ENCODE measurements around the gene BCL11A.

The BCL11A gene

DNA sequence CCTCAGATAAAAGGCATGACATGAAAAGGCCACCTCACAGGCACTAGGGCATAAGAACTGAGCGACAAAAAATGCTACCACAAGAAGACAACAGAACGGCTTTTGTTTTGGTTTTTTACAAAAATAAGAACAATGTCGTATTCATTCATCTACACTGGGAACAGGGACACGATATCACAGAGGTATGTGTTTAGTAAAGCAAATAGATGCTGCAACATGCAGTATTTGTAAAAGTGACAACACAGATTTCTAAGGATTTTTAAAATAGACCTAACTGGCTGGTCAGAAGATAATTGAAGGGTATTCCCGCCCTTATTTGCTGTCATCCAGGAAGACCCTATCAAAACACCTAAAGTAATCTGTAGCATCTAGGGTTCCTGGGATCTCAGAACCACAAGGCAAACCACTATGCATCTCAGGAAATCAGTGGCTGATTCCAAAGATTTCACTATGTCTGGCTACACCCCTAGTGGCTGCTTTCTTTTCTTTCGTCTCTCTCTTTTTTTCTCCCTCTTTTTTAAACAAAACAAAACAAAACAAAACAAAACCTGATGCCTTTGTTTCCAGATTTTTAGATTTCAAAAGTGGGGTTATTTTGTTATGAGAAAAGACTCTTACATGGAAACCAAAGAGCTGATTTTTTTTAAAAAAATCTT lies 97.2 kb downstream of the BCL11A start:
- no peak for DNase-seq

DNA sequence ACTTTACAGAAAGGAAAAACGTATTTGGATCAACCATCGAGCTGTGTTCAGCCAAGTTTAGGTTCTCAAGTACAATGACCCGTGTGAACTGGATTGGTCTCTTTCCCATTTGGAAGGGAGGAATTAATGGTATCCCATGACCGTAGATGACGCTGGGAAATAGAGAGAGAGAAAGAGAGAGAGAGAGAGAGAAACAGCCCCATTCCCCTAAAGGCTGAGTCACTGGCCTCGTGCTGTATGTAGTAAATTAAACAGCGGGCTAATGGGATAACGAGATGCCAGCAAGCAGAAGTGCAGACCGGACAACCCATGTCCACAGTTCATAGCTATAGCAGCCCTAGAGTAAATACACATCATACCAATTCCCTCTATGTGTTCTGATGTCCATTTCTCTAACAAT lies 99.6 kb downstream of the BCL11A start:
- no peak for DNase-seq

DNA sequence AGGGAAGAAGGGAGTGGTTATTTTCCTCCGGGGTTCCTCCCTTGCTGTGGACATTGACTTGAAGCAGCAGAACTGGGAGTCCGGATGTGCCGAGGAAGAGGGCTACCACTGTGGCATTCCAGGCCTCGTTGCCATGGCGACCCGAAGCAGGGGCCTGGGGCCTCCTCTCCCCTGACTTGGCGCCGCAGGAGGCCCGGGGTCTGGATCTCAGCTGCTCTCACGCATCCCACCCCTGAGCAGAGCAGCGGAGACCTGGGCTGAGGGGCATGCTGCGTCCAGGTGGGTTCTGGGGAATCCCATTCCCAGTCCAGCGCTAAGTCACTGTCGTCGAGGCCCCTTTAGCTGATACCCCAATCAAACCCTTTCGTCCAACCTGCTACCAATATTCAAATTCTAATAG lies 100.2 kb downstream of the BCL11A start:
- DNase-seq = no peak

DNA sequence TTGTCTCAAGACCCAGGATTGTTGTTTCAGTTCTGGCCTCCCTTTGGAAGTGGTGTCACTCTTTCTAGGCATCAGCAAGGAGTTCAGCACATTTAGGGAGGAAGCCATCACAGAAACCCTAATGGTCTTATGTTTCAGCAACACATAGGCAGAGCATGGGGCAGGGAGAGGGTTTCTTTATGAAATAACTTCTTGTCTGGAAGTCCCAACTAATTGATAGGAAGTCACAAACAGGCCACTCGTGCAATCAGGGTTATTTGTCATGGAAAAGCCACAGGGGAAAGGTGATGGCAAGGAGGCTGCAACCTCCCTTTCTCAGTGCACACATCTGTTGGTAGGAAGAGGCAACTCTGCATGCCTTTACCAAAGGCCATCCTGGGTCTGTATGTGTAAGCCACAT lies 103.0 kb downstream of the BCL11A start:
- no peak for DNase-seq

DNA sequence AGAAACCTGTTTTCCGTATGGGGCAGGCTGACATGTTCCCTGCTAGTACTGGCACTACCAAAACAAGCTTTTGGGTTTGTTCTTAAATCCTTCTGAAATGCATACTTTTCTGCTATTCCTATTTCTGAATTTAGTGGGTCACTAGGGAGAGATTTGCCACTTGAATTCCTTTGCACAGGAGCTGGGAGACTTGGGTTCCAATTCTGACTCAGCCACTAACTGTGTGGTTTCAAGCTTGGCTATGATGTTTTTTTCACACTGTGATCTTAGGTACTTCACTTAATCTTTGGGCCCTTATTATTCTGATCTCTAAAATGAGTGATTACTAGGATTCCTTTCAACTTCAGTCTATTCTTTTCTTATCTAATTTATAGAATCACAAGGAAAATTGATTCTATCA lies 105.5 kb downstream of the BCL11A start:
- DNase-seq = no peak

DNA sequence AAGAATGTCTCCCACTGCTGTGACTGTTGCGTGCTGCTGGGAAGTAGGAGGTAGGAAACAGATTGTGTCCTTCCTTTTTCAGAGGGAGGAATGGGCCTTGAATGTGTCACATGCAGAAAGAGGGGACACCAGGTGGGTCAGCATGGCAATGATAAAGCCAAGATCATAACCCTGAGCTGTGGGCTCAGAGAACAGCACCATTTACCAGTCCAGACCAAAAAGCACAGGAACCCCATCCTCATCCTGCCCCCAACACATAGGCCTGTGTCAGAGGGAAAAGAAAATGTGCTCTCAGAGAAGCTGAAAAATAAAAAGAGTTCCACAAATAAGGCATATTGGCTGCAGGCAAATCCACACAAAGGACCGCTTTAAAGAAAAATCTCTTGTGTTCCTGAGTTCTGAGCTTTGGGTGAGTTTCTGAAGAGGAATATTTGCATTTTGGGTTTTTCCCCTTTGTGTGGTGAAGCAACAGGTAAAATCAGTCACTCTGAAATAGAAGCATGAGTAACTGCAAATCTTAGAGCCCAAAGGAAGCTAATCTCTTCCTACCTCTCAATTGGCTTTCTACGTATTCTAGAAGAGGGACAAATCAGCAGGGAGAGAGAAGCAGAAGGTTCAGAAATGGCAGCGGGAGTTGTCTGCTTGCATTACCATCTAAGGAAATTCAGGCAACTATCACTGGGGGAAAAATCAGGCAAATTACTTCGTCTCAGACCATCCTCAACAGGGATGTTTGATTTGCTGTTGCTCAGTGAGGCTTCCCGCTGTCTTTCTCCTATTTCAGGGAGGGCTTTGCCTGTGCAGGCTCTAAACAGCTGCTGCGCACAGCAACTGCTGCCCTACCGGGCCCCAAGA lies 106.8 kb downstream of the BCL11A start:
- no peak for DNase-seq

DNA sequence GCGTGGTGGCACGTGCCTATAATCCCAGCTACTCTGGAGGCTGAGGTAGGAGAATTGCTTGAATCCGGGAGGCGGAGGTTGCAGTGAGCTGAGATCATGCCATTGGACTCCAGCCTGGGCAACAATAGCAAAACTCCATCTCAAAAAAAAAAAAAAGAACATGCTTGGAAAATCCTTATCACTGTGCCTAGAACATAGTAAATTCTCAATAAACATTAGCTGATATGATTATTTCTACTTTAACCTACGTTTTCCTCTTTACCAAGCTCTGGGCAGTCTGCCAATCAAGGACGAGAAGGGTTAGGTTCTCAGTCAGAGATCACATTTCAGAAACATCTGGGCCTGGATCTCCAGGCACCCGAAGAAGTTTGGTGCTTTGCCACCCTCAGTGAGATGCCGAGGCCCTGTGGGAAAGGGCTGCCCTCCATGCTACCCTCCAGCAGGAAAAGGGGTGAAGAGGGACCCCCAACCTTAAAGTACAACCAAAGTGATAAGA lies 107.7 kb downstream of the BCL11A start:
- no peak for DNase-seq

DNA sequence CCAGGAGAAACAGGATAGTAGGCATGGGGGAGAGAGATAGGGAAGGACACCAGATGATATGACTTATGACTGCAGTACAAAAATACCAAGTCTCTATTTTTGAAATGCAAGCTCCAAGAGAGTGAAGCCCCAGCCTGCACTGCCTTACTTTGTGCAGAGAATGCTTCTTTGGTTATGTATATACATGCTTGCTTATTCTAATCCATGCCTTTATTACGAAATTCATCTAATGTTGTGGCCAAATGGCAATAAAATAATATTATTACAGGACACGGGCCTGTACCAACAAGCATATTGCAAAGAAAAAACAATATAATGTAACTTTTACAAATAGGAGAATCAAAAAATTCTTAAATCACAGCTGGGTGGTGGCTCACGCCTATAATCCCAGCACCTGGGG lies 110.8 kb downstream of the BCL11A start:
- DNase-seq = no peak

DNA sequence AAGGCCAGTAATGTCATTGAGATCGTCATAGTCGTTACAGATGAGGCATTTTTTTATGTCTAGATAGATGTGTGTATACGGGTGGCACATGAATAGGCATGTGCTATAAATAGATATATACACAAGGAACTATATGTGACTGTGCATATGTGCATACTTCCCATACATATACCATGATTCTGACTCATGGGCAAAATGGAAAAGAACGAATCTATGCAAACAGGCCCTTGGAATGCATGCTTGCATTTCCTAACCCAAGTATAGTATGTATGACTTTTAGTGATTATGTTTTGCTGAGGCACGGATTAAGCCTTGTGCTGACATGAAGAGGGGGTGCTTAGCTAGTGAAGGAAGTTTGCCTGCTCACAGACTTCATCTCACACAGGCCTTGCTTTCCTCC lies 111.7 kb downstream of the BCL11A start:
- no peak for DNase-seq

DNA sequence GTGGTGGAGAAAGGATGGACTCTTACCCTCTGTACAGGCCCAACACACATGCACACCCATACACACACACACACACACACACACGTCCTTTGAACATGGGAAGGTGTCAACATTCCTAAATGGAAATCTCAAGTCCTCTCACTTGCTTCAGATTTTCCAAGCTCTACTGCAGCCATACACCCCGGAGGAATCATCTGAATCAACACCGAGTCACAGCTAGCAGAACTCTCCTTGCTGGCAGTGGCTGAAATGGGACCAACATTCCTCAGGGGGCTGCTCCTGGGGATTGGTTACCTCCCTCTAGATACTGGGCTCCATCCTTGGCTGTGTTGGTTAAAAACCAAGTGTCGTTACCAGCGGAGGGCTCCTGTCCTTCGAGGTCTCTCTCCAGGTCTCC lies 112.7 kb downstream of the BCL11A start:
- DNase-seq = no peak

DNA sequence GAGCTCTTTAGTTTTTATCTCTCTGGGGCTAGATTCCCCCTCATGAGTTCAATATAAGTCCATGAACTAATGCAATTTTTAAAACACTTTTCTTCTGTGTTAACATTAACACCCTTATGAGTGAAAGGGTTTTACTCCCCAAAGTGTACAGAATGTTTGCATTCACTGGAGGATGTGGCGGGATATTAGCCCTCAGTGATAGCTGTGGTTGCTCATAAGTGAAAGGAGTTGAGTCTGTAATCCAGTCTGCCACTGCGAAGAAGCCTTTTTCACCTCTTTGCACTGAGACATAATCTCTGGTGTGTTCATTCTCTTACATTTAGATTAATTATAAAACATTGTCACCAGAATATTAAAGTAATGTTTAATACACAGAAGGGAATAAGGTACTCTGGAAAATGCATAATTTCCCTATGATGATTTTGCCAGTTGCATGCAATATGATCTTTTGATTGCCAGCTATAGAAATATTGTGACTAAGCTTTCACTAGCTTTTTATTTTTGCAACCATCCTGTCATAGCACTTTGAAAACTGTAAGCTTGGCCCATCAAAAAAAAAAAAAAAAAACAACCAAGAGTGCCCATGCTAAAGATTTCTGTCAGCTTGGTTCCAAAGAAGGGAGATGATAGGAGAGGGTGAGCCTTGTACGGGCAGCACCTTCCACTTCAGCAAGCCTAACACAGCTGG lies 113.2 kb downstream of the BCL11A start:
- DNase-seq = no peak

DNA sequence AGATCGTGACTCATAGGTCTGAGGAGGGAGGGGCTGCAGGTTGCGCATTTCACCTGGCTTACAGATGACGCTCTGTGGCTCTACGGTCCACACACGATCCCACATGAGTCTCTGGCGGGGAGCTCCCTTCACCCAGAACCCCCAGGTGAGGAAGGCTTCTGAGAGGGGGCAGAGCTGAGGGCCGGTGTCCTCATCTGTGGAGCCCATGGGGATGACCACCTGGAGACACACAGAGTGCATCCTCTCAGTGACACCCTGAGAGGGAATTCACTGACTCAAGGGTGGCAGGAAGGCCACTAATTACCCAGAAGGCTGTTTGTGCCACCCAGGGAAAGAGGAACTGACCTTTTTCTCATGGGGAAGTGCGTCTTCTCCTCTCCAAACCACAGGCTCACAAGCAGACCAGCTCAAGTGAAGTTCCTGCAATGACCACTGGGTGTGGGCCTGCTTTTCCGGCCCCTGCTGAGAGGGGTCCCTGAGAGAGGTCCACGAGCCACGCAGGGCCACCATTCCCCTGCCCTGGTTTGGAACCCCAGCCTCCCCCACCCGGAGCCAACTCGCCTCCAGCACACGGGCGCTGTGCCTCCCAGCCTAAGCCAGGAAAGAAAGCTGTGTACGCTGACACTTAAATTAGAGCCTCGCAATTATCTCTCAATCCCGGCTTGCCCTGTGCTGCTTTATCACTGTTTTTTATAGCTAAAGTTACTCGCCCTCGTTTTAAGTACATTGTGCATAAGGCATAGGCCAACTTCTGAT lies 114.1 kb downstream of the BCL11A start:
- no peak for DNase-seq

DNA sequence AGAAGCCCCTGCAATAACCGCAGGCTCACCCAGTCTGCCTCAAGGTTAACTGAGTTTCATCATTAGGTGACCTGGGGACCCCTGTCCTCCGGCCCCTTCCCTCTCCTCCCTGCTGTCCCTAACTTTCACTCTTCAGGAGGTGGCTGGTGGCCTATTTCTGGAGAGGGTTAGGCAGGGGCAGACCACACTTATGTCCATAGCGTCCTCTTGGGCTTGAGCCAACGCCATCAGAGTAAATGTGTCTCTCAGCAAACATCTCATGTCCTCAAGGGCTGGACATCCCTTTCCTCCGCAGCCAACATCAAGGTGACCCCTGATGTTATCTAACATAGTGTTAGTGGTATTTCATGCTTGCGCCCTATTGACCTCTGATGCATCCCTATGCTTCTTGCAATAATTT lies 114.8 kb downstream of the BCL11A start:
- no peak for DNase-seq

DNA sequence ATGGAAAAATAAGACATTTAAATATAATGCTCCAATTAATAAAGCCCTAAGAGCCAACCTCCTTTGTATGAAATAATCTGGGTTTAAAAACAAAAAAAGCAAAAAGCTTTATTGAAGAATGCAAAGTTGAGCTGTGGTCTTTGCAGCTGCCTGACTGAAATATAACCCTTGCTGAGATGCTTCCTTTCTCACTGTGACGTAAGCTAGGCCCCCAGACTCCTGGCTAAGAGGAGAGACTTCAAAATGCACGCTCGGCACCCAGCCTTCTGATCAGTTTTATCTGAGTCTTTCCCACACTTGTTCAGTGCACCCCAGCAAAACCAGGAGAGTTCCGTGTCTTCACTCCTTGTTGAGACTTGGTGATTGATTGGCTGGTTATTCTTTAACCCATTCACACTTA lies 115.3 kb downstream of the BCL11A start:
- DNase-seq = no peak

DNA sequence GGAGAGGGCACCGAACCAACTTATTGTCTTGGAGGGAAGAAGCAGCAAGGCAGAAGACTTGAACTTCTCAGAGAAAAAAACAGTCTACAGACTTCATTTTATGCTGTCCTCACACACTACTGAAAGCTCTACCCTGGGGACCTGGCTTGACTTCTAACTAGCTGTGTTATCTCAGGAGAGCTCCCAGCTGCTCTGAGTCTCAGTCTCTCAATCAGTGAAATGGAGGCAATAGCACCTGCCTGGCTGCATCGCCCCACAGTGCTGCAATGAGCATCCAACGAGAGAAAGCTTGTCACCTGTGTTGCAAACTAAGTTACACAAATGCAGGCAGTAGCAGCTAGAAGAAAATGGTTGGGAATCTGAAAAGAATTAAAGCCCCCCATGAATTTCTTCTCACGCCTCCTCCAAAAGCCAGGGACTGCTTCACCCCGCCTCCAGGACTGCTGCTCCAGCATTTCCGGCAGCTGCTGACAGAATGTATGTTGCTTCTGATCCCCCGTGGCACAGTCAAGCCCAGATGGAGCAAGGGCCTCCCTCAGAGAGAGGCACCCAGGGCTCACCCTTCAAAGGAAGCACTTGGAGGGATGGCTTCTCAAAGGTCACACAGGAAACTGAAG lies 116.3 kb downstream of the BCL11A start:
- DNase-seq = no peak

DNA sequence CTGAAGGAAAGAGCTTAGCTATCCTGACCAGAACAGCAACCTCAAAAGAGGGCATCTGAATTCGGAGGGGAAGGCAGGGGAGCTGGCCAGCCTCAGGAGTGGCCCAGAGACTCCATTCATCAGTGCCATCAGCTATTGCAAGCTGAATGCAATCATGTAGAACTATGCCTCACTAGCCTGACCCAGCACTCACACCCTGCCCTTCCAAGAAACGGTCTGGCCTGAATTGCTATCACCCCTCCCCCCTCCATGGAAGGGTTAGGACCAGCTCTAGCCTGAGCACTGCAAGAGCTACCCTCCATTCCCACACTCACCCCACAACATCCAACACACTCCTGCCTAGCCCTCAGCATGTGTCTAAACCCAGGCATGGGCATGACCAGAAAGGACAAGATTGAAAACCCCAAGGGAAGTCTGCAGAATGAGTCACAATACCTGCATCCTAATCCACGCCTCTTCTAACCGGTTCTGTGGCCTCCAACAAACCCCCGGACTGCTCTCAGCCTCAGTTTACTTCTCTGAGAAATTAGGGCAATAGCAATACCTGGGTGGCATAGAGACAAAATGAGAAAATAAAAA lies 120.3 kb downstream of the BCL11A start:
- DNase-seq = no peak

DNA sequence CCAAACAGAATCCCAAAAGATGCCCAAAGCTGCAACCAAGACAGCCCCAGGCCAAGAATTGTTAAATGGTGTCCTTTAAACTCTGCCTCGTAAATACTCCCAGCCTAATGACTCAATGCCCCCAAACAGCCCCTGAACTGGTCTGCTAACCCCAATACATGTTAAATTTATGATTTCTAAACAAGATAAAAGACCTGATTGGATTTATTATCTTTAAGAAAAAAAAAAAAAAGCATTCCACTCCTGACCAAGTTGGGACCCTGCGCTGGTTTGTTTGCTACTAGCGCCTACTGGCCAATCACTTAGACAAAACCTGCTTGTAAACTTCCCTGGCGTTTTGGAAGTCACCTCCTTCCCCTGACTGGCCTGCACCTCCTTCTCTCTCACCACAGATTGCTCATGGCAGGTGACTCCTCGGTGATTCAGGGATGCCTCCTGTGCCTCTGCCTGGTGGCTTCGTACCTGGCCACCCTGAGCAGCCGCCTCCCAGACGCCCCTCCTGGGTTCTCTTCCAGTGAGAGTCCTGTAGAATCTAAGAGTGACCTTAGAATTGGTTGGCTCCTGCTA lies 121.3 kb downstream of the BCL11A start:
- DNase-seq = no peak

DNA sequence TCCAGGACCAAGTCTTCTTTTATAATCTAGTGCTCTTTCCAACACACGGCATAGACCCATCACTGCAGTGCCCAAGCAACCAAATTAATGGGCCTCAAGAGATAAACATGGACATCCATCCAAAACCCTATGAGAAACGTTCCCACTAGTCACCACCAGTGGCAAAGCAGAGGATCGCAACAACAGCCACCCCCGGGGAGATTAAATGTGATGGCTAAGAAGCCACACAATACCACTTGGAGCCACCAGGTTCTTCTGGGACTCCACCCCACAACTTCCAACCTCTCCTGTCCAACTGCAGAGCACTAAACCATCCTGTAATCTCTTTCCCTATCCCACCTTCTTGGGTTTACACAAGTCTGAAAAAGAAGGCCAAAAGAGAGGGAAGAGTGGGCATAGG lies 123.8 kb downstream of the BCL11A start:
- no peak for DNase-seq

DNA sequence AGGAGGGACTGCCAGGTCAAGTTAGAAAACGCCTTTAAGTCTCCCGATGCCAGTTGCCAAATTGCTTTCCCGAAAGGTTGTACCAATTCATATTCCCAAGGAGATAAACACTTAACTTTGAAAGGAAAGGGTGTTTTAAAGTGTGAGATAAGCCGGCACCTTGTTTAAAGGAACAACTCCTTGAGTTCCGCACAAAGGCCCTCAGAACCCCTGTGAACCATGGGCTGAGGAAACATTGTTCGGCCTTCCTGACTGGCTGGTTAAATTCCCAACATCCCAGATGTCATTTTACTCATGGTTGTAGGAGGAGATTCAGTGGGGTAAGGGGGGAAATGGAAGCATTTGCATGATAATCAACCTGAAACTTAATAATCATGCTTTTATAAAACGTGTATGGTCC lies 126.6 kb downstream of the BCL11A start:
- DNase-seq = no peak

DNA sequence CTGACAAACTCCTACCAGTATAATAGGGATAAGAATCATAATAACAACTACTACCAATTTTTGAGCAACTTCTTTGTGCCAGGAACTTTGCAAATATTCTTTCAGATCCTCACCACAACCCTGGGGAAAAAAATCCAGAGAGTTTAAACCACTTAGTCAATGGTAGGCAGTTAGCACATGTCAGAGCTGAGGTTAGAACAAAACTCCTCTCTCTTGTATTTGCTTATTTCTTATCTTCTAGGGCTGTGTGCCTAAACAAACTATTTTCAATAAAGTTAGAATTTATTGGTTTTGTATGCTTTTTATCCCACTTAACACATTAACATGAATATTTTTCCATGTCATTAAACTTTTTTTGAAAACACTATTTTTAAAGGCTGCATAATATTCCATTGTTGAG lies 127.1 kb downstream of the BCL11A start:
- DNase-seq = no peak

DNA sequence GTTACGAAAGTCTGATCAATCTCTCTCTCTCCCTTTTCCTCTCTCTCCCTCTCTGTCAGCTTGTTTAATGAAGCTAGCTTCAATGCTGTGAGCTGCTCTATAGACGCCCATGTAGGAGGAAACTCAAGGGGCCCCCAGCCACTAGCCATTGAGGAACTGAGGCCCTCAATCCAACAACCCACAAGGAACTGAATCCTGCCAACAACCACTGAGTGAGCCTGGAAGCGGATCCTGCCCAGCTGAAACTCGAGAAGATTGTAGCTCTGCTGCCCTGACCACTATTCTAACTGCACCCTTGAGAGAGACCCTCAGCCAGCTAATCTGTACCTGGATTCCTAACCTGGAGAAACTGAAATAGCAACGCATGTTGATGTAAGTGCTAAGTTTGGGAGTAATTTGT lies 129.2 kb downstream of the BCL11A start:
- no peak for DNase-seq

DNA sequence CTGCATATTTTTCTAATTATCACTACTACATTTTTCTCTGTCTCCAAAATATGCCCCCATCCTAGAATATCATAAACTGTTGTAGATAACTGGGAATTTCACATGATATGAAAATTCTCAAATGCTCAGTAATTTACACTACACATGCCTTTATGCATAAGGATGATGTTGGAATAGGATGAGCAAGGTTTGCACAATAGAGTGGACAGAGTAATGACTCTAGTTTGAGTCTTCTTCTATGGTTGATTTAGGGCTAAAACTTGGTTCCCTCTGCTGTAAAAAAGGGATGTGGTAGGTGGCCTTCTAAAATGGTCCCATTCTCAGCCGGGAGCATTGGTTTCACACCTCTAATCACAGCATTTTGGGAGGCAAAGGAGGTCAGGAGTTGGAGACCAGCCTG lies 129.9 kb downstream of the BCL11A start:
- no peak for DNase-seq
